ENCODE data around the gene TTLL1.

TTLL1 gene

DNA sequence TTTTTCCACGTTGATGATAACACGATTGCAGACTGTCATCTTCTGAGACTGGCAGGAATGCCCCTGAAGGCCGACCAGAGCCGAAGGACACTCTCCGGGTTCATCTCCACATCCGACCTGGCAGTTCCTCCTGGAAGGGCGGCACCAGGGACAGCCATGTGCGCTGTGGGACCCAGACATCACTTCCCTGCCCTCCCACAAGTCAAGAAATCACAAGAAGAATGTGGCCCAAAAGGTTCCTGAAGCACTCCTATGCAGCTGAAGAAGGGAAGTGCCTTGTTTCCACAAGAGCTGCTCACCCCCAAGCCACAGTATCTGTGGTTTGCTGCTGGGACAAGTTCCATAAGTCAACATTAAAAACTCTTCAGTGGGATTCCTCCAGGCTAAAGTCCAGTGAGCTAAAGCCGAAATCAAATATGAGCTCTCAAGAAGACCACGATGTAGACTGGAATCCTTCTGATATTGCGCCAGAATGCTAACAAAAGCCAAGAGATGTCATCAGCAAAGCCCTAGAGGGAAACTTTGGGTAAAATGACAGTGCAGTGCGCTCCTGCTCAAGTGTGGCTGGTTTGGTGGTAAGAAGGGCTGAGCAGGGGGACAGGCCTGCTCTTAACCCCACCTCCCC, 95.4 kb downstream of the TTLL1 start:
- DNase-seq (no peak), ATAC-seq (no peak)

DNA sequence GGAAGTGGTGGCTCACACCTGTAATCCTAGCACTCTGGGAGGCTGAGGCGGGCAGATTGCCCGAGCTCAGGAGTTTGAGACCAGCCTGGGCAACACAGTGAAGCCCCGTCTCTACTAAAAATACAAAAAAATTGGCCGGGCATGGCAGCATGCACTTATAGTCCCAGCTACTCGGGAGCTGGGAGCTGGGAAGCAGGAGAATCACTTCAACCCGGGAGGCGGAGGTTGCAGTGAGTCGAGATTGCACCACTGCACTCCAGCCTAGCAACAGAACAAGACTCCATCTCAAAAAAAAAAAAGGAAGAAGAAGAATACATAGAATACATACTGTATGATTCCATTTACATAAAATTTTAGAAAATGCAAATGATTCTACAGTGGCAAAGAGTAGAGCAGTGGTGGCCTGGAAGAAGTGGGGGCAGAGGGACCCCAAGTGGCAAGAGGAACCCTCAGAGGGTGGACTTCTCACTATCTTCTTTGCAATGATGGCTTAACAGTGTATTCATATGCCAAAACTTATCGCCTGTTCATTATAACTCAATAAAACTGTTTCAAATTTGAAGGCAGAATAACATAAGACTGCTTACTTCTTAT, 96.2 kb downstream of the TTLL1 start:
- no peak for ATAC-seq
- no peak for DNase-seq

DNA sequence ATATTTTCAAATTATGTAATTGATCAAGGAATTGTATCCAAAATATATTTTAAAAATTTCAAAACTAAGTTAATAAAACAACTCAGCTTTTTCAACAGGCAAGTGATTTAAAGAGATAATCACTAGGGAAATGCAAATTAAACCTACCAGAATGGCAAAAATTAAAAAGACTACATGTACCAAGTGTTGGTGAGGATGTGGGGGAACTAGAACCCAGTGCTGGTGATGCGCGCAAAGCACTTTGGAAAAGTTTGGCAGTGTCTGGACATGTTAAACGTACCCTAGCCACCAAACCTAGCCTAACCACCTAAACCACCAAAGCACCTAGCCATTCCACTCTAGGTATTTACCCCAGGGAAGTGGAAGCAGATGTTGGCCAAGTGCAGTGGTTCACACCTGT, 97.1 kb downstream of the TTLL1 start:
- ATAC-seq (no peak), DNase-seq (no peak)

DNA sequence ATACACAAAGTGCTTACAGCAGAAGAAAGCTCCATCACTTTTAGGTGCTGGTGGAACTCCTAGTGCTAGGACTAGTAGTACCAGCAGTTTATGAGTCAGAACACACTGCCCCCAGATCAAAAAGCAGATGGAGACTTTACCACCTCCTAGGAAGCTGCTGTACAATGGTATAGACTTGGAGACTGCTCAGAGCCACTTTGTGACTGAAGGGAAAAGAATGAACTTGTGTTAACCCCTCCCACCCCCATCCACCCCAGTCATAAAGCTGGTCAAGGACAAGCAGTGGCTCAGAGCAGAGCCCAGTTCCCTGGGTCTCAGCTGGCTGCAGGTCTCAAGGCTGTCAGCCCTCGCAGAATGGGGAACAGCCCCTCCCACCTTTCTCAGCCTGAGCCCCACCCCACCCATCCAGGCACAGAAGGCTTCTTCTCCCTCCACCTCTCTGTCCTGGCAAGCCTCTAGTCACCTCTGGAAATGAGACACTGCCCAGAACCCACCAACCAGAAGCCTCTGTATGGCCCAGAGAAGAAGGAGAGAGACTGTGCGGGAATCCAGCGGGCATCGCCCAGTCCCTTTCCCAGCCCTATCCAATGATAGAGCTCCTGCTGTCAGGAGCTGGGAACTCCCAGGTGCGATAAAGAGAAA, 98.1 kb downstream of the TTLL1 start:
- no peak for DNase-seq
- peak; percentile 65 for ATAC-seq

DNA sequence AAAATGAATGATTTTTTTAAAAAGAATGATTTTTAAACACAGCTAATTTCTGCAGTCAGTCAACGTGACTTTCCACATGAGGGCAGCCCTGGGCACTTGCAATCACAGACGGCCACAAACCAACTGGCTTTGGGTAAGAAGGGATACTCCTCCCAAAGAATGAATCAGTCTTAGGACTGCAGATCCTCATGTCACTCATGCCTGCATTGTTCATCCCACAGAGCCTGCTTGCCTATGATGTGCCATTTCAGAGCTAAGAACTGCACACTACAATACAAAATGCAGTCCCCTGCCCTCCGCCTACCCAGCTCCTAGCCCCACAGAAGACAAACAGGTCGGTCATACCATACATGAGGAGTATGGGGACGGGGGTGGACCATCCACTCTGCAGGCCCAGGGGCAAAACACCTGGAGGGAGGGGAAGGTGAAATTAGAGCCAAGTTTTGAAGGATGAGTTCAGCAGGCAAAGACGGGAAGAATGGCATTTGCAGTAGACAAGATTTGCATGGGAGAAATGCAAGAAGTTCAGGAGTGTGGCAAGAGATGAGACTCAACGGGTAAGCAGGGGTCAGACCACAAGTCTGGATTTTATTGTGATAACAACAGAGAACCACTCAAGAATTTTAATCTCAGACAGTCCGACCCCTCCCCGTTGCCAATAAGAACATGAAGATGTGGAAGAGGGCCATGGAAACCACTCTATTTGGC, 98.9 kb downstream of the TTLL1 start:
- DNase-seq: no peak
- no peak for ATAC-seq
